HG02571 (cell line): Measurements from ENCODE around the gene LRRFIP2.

Experiments used
- ATAC-seq: cut with Tn5 transposase; IDR thresholded peaks from one replicate; pipeline ENCODE4 v1.9.1; 2021; ENCODE audit warnings: mild to moderate bottlenecking, moderate library complexity; ENCODE audit not compliant: unreplicated experiment

The LRRFIP2 gene

DNA sequence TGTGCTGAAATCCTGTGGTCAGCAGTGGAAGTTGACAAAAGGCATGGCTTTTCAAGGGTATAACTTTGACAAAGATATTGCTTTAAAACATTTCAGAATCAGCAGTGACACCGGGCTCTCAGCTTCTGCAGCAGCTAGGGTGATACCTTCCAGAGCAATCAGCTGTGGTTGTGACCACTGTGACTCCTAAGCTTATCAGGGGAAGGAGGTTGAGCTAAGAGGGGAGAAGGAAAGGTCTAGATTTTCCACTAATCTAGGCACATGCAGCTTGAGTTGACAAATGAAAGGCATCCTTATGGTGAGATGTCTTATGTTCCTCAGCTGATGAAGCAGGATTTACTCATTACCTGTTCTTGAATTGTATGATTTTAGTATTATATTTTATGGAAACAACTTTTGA is 16.3 kb upstream of the LRRFIP2 start:
- ATAC-seq: no peak

DNA sequence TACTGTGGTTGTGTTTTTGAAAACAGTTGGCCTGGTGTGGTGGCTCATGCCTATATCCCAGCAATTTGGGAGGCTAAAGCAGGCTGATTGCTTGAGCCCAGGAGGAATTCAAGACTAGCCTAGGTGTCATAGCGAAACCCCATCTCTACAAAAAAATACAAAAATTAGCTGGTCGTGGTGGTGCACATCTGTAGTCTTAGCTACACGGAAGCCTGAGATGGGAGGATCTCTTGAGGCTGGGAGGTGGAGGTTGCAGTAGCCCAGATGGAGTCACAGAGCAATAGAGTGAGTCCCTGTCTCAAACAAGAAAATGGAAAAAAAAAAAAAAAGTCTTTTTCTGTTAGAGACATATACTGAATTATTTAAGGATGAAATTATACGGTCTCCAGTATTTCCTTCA is 14.7 kb upstream of the LRRFIP2 start:
- ATAC-seq: no peak

DNA sequence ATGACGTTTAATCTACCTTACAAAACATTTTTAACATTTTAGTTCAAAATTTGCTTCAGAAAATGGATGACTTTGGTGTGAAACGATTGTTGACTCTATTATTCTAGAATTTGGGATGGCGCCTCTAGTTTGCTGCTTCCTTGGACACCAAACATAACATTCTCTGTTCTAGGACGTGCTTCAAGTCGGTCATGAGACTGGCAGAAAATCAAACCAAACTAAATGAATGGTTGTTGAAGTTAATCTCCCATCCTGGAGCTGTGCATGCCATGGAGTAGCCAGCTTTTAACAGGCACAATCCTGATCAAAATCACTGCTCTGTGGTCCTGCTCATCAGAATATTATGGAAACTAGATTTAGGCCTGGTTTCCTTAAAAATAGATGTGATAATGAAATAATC is 9.6 kb upstream of the LRRFIP2 start:
- ATAC-seq: no peak

DNA sequence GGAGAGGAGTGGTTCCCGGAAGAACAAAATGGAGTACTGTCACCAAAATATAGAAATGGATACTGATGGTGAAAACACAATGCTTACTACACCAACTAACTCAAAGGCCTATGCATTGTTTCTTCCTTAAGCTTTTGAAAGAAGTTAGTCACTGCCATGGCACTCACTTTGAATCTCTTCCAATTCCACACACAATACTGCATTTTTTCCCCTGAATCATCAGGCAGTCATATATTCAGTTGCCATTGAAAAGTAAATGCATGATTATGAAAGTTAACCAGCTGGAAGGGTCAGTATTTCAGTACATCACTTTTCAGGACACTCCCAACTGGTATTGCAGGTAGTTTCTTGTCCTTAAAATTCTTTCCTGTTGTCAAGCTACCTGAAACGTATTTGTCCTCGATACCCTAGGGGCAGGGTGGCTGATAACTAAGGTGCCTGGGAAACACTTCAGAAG is 9.0 kb upstream of the LRRFIP2 start:
- ATAC-seq: no peak

DNA sequence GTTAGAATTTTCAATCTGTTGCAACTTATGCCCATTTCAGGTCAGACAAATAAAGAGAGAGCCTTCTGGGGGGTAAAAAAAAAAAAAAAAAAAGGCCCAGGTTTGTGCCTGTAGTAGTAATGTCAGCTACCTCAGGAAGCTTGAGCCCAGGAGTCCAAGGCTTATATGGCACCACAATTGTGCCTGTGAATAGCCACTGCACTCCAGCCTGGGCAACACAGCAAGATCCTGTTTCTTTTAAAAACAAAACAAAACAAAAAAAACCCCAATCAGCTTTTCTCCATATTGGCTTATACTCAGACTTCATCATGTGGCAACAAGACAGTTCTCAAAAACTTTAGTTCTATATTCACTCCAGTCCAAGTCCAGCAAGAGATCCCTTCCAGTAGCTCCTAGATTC is 8.4 kb upstream of the LRRFIP2 start:
- ATAC-seq: no peak

DNA sequence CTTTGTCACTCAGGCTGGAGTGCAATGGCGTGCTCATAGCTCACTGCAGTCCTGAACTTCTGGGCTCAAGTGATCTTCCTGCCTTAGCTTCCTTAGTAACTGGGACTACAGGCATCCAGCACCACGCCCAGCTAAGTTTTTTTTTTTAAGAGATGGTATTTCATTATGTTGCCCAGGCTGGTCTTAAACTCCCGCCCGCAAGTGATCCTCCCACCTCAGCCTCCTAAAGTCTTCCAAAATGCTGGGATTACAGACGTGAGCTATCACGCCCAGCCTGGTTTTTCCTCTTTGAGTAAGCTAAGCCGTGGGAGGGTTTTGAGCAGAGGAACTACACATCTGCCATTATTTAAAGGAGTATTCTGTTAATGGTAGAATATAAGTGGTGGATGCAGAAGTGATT is 7.4 kb upstream of the LRRFIP2 start:
- ATAC-seq: no peak

DNA sequence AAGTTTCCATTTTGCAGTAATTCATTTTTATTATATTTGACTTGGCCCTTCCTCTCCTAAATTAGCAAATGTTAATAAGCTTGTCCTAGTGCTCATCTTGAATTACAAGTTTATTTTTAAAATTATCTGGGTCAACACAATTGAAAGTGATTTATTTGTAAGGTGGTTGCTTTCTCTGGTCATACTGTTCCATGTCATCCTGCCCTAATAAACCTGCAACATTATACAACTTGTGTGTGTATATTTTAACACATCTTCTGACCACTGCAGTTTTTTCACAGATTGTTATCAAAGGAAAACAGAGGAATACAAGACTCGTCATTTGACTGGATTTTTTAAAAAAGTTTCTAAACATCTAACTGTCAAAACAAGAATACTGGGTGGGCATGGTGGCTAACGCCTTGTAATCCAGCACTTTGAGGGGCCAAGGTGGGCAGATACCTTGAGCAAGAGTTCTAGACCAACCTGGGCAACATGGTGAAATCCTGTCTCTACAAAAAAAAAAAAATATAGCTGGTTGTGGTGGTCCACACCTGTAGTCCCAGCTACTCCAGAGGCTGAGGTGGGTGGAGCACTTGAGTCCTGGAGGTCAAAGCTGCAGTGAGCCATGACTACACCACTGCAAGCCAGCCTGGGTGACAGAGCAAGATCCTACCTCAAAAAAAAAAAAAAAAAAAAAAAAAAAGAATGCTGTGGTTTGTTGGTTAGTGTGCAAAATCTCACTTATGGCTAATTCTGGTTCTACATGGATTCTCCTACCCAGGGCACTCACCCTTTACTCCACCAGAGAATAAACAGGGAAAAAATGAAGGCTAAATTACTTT is 5.0 kb upstream of the LRRFIP2 start:
- no peak for ATAC-seq

DNA sequence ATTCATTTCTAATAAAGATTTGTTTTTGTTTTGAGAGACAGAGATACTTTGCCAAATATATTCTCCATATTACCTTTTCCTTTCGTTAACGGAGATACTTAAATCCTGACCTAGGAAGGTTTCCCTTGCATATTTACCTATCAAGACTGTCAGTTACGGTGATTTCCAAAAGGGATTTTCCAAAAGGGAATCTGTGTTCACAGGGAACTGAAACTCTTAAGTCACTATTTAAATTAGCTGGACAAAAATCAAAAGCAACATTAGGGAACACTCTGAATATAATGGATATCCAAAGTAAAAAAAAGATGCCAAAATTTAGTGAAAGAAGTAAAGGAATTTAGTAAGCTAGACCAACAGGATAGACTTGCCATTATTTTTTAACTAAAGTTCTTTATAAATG is 576 bp downstream of the LRRFIP2 start:
- no peak for ATAC-seq

DNA sequence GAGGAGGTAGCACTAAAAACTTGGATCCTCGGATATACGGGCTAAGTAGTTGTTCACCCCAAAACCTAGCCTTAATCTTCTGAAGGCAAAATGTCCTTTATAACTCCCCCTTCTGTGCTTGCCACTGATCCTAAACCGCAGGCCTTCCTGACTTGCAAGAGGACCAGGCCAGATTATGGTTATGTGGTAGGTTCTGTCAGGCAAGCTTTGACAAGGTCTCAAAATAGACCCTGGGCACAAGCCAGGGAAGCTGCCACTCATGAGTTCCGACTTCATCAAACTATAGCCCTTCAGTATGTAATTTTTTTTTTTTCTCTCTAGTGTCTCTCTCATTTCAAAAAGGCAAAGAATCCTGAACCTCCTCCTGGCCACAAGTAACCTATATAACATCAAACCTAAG is 3.2 kb downstream of the LRRFIP2 start:
- no peak for ATAC-seq

DNA sequence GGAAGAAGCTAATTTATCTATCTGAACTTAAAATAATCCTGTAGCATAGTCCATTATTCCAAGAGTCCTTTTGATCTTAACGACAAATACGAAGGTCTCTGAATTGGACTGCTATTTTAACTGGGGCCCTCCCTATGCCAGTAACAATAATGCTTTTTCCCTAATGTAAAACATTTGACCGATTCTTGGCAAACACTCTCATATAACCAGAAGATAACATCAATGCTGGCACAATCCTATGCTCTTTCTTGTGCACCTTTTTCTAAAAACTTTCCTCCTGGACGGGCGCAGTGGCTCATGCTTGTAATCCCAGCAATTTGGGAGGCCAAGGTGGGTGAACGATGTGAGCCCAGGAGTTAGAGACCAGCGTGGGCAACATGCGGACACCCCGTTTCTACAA is 3.9 kb downstream of the LRRFIP2 start:
- ATAC-seq: no peak

DNA sequence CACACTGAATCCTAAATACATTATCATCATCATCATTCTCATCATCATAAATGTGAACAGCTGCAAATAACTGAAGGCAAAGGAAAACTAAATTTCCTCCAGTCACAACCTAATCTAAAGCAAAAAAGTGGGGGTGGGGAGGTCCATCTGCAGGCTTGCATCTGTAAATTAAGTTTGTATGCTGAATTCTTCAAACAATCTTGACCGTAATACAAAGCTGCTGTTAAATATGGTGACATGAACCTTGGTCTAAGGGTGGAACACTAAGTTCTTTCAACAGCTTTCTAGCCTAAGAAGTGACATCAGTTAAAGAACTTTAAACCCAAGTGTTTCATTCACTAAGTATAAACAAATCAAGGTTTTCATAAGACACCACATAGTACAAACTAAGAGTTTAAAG is 4.3 kb downstream of the LRRFIP2 start:
- ATAC-seq: no peak

DNA sequence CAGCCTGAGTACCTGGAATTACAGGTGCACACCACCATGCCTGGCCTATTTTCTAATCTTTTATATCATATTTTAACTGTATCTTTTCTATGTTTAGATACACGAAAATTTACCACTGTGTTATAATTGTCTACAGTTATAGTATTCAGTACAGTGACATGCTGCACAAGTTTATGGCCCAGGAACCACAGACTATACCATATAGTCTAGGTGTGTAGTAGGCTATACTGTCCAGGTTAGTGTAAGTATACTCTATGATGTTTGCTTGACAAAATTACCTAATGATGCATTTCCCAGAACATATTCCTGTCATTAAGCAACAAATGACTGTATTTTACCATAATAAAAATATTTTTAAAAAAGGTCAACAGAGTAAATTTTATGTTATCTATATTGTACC is 5.5 kb downstream of the LRRFIP2 start:
- ATAC-seq: no peak

DNA sequence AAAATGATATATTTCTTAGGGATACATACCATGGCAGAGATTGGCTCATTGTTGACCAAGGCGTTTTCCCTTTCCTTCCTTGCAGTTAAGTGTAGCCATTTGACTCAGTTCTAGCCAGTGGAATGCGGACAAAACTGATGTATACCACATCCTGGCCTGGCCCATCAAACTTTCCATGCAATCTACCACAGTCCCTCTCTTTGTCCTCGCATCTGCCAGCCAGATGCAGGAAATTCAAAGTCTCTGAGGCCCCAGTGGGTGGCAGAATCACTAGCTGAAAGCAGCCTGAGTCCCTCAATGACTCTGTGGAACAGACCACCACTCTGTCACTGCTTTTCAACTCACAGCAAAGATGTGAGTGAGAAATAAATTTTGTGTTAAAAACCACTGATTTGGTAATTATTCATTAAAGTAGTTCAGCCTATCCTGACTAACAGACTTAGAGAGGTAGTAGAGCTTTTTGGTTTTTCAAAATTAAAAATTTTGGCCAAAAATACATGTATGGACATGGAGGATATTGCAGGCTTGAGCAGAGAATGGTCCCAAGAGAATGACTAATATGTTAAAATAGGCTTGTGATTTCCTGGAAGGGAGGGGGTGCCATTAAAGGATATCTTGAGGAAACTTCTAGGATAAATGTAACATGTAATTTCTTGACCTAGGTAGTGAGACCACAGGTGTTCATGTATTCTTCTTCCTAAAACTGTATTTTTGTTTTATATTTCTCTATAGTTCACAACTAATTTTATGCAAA is 10.9 kb downstream of the LRRFIP2 start:
- ATAC-seq: no peak

DNA sequence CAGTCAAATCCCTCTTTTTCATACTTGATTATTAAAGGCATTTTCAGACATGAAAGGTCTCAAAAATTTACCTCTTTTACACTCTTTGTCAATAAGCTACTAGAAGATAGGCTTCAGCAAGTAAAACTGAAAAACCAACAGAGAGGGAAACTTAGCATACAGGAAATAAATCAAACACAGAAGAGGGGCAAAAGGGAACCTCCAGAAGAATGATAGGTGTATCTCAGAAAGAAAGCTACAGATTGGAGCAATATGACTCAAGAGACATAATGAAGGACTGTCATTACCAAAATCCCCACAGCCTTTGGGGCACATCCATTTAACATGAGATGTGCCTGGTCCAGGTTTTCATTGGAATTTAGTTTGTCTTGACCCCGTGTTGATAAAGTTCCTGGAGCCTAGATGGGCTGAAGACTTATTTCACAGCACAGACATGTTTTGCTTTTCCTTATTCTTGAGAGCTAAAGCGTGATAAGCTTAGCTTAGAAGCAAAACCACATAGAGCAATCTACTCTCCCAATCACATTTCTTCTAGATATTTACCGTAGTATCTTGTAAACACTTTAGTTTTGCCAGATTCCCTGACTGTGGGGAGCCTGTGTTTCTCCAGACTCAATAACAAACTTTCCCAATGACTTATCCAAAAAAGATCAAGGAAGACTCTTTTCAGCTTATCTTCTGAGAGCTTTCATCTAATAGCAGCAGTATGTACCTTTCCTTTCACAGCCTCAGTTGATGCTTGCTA is 11.7 kb downstream of the LRRFIP2 start:
- no peak for ATAC-seq

DNA sequence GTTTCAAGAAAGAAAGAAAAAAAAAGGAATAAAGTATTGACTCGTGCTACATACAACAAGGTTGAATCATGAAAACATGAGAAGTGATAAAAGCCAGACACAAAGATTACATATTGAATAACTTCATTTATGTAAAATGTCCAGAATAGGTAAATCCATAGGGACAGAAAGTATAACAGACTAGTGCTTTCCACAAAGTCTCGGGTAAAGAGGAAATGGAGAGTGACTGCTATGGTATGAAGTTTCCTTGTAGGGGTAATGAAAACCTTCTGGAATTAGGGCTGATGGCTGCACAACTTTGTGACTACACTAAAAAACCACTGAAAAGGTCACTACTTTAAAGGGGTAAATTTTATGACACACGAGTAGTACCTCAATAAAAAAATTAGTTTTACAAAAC is 13.0 kb downstream of the LRRFIP2 start:
- ATAC-seq: no peak

DNA sequence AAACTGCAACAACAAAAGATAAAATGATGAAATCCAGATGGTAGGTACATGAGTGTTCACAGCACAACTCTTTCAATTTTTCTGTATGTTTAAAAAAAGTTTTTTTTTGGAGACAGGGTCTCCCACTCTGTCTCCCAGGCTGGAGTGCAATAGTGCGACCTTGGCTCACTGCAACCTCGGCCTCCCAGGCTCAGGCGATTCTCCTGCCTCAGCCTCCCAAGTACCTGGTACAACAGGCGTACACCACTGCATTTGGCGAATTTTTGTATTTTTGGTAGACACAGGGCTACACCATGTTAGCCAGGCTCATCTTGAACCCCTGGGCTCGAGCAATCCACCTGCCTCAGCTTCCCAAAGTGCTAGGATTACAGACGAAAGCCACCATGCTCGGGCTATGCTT is 18.6 kb downstream of the LRRFIP2 start:
- no peak for ATAC-seq

DNA sequence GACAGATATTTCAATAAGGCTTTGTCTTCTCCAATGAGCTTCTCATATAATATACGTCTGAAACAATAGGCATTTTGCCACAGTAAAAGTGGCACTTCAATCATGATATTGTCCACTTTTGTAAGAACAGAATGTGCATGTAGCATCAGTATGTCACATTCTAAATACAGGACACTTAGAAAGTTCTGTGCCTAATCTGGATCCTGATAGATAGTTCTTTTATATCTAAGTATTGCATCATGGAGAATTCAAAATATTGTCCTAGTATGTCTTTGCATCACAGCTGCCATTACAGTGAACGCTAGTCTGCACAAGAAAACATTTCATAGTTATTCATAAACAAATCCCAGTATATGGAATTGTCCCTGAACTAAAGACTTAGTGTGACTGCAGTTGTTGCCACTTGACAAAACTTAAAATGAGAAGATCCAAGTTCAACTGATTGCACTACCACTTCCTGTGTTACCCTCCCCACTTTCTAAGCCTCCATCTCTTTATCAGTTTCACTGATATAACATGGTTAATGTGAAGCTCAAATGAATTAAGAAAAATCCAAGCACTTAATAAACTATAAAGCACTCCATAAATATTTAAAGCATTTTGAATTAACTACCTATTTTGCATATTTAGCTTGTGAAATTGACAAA is 19.6 kb downstream of the LRRFIP2 start:
- no peak for ATAC-seq

DNA sequence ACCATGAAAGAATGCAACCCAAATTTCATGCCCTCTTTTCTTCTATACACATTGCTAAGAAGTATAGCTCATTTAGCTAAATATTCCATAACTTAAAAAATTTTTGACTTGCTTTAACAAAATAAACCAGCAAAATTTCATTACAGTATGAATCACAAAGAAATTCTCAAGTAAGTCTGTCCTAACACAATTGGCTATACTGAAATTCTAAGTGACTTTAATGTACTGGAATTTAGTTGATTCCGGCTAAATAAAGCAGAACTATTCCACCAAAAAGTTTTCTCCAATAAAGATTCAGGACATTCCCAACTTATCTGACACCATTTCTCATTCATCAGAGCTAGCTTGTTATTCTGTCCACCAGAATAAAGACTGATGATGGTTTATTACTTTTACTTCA is 23.8 kb downstream of the LRRFIP2 start:
- no peak for ATAC-seq

DNA sequence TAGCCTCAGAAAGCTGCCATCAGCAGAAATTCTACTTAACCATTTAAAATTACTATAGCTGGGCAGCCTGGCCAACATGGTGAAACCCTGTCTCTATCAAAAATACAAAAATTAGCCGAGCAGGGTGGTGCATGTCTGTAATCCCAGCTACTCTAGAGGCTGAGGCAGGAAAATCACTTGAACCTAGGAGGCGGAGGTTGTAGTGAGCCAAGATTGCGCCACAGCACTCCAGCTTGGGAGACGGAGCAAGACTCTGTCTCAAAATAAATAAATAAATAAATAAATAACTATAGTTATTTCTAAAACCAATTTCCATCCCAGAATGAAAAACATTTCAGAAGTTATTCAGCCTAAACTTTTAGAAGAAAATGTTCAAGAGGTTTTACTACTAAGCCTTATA is 25.1 kb downstream of the LRRFIP2 start:
- ATAC-seq: no peak

DNA sequence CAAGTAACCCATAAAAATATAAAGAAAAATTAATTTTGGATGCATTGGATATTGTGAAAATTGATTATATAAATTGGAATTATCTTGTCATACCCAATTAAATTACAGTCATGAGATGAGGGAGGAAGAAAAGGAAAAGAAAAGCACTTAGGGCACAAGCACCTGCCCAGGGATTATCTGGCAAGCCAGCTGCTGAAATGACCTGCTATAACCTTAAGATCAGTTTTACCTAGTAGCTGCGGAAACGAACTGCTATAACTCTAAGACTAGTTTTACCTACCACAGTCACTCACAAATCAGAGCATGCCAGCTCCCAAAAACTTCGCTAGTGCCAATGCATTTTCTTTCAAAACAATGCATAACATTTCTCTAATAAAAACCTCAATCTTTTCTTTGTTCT is 26.2 kb downstream of the LRRFIP2 start:
- no peak for ATAC-seq

DNA sequence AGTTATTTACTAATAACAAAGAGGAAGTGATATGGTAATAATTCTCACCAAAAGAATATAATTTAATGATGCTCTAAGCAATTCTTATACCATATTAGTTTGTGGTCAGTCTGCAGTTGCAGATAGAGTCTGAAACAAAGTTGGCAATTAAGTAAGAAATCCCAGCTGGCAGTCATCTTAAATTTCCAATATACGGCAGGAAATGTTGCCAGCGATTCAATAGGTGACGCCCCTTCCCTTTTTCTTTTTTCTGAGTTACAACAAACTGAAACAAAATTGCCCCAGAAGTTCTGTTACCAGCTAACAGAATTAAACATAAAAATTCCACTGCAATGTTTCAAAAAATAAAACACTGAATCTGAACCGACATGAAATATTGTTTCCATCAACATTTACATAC is 26.7 kb downstream of the LRRFIP2 start:
- ATAC-seq: no peak
